HG02840 (cell line): ENCODE measurements around the gene OR6C74.

Source experiments
- ATAC-seq: cut with Tn5 transposase; IDR thresholded peaks from one replicate; pipeline ENCODE4 v1.9.1; 2021; ENCODE audit warnings: mild to moderate bottlenecking, moderate library complexity, moderate number of reproducible peaks; ENCODE audit not compliant: unreplicated experiment, low FRiP score

Gene OR6C74

GRCh38 chr12:55244309-55244708, at the start of gene OR6C74:
Gene OR6C74, plus strand, starts transcription at chr12:55244609. Its CDS starts 2,679 bp downstream, at chr12:55247288.
- ATAC-seq: no peak

- no peak for ATAC-seq
Measured at GRCh38 chr12:55220725-55221124, 23.7 kb upstream of the OR6C74 start, which contains the start of gene OR10A7. Gene OR10A7, plus strand, starts transcription at chr12:55221025. Its CDS starts 0 bp downstream, at chr12:55221025.

GRCh38 chr12:55226523-55226922, 17.9 kb upstream of the OR6C74 start:
- no peak for ATAC-seq

GRCh38 chr12:55227643-55228042, 16.8 kb upstream of the OR6C74 start:
- ATAC-seq: no peak

- ATAC-seq: no peak
Measured at GRCh38 chr12:55246159-55246558, 1.8 kb downstream of the OR6C74 start.

- no peak for ATAC-seq
Measured at GRCh38 chr12:55250944-55251343, 6.5 kb downstream of the OR6C74 start.

- no peak for ATAC-seq
Measured at GRCh38 chr12:55253281-55253680, 8.9 kb downstream of the OR6C74 start.

GRCh38 chr12:55256831-55257230, 12.4 kb downstream of the OR6C74 start:
- ATAC-seq: no peak

- ATAC-seq: no peak
Measured at GRCh38 chr12:55258303-55258702, 13.9 kb downstream of the OR6C74 start.

GRCh38 chr12:55280991-55281390, 36.6 kb downstream of the OR6C74 start:
- no peak for ATAC-seq

GRCh38 chr12:55289999-55290398, 45.6 kb downstream of the OR6C74 start:
- ATAC-seq: no peak
